Inflammatory macrophage (primary cell): ENCODE measurements around the gene OPCML.

Experiments used
- DNase-seq, 2 donors: peaks; one replicate each; pipeline ENCODE4 v3.0.0-alpha.2; 2020 to 2022

Gene OPCML

GRCh38 chr11:132520199-132520598 lies 1012.1 kb downstream of the OPCML start:
- DNase-seq, result no peak

- DNase-seq, result no peak
These were observed 1013.0 kb downstream of the OPCML start for GRCh38 chr11:132519241-132519815.

GRCh38 chr11:132504501-132505041 lies 1027.7 kb downstream of the OPCML start:
- DNase-seq, result no peak

GRCh38 chr11:132501356-132501755 lies 1030.9 kb downstream of the OPCML start:
- no peak for DNase-seq

DNA sequence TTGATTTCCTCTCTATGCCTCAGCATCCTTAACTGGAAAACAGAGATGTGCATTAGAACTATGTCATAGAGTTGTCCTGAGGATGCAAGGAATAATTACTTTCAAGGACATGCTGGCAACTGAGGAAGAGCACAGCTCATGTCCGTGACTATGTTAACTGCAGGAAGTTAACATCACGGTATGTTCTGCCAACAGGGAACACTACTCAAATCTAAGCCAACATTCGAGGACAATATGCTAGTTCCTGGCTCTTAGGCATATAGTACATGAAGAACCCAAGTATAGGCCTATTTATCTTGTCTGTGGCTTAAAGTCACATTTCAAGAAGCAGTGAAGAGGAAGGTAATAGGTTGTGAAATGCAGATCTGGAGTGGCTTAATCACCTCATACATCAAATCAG lies 1032.6 kb downstream of the OPCML start:
- no peak for DNase-seq

- DNase-seq, result no peak
These were observed 1036.0 kb downstream of the OPCML start for GRCh38 chr11:132496341-132496740.

- DNase-seq, result no peak
These were observed 1038.5 kb downstream of the OPCML start for GRCh38 chr11:132493801-132494200.

DNA sequence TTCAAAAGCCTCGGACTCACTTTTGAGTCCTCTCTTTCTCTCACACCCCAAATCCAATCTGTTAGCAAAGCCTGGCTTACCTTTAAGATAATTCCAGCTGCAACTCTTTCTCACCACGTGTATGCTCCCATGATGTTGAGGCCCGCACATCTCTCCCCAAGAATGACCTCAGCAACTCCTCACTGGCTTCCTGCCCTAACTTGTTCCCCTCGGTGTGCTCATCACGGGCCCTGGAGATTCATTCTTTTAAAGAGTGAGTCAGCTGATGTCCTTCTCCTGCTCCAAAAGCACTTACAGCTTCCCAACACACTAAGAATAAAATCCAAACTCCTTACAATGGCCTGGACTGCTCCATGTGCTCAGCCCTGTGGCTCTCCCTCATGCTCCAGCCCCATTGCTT lies 1041.3 kb downstream of the OPCML start:
- no peak for DNase-seq

DNA sequence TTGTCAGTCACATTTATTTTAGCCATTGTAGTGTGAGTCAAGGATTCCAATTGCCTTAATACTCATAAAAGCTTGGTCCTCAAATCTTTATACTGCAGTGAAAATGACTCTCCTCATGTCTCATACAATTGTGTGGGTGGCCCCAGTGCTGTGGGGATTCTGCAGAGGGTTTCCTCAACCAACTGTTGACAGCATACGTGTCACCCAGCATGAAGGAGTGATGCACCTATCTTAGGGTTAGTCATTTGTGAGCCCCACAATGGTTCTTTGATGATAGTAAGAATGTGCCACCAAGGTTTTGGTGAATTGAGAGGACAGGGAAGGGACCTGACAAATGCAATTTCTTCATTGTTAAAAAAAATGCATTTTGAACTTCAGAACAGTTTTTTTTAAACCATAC lies 1046.2 kb downstream of the OPCML start:
- no peak for DNase-seq

DNA sequence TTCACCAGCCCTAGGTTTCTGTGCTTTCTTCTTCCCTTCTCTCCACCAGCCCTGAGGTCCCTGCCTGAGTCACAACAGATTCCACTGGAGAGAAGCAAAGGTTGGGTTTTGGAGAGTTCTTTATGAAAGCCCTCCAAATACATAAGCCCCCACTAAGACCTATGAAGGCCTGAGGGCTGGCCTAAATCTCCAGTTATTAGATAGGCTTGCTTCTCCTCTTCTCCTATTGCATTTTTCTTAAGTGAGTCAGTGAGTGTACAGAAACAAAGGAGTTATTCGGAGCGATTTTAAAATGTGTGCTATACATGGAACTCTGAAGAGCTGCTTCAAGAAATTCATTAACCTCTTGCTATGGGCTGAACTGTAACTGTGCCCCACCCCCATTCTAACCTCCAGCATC lies 1057.3 kb downstream of the OPCML start:
- no peak for DNase-seq

DNA sequence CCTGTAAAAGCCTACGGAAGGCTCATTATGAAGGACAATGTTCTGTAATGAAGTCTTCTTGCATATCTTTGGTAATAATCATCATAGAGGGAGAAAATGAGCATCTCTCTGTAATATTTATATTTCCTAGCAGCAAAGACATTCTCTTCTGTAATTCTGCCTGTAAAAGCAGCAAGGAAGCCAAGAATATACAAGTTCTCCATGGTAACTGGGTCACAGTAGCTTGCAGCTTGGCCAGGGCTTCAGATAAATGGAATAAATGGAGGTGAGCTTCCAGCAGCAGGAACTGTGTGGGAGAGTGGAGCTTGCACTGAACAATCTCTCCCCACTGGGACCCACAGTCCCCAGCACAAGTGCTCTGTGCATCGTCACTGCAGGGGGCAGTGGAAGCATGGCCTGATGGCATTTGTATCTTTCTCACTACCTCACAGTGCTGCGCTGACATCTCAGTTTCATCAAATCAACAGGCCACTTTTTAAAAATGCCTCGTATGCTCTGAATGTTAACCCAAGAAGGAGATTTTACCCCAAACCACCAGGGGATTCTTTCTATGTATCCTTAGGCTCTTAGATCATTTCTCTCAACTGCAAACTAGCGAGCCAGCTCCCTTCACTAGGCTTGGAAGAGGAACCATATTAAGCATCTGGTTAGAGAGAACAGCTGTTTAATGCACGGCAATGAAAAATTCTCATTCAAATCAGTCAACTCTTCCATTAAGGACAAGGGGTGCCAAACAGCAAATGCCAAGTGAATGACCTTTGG lies 1059.7 kb downstream of the OPCML start:
- DNase-seq, result no peak

- no peak for DNase-seq
These were observed 1060.8 kb downstream of the OPCML start for GRCh38 chr11:132471466-132471865.

DNA sequence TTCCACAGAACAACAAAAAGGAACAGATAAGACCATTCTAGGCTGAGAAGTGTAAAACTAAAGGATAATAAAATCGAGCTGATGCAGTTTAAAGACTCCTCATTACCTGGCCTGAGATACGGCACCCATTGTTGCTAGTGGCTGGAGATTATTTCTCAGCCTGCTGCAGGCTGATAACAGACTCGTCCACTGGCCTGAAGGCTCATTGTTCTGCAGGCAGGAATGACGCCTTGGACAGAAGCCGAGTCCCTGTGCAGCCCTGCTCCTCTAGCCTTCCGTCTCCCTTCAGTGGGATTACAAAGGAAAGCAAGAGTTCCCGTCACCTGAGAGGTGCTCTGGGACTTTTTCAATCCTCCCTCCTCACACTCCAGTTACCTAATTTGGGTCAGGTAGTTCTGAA lies 1065.3 kb downstream of the OPCML start:
- DNase-seq, result no peak

GRCh38 chr11:132464939-132465338 lies 1067.4 kb downstream of the OPCML start:
- no peak for DNase-seq

DNA sequence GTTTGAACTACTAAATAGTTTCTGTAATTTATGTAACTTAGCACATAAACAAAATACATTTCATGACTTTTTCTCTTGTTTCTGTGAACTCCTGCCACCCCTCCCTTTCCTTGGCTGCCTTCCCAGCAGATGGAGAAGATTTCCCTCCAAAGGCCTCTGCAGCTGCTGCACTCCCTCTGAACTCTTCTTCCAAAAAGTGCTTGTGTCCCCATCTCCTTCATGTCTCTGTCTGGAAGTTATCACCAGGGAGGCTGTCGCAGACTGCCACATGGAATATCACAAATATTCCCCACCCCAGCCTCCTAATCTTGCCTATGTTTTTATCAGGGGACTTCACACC lies 1068.3 kb downstream of the OPCML start:
- no peak for DNase-seq

DNA sequence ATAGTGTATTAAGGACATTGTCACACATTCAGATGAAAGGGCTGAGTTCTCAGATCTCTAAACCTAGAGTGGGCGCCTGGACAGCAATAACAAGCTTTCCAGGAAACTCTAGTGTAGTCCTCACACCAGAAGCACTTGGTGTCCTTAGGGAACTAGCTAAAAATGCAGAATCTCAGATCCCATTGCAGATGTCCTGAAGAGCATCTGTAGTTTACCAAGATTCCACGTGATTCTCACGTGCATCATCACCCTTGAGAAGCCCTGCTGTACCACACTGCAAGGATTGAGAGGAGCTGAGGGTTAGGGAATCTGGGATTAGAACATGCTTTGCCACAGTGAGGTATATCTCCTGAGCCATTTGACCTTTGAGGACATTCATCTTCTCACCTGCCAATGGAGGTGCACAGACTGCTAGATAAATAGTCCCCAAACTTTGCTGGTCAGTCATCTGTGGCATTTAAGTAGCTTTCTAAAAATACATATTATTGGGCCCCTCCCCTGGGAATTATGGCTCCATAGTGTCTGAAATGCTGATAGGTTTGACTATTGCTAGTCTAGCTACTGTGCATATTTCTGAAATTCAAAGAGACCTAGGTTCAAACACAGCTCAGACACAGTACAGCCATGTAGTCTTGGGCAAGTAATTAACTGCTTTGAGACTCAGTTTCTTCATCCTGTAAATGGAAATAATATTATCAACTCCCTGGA lies 1068.9 kb downstream of the OPCML start:
- DNase-seq, result no peak

DNA sequence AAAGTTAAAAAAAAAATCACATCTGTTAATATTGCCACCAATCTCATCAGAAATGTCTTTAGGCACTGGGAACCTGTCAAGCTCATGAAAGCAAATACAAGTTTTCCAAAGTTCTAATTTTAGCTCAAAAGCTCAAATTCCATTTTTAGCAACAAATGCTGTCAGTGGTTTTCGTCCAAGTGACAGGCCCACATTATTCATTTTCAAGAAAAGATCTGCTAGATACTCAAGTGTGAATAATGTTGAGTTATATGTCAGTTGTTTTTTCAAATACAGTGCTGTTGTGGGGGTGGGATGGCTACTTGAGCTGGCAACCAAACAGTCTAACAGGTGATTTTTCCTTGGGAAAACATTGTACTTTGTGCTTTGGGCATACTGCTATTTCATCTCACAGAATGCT lies 1072.6 kb downstream of the OPCML start:
- no peak for DNase-seq

GRCh38 chr11:132457445-132457844 lies 1074.9 kb downstream of the OPCML start:
- DNase-seq, result no peak

DNA sequence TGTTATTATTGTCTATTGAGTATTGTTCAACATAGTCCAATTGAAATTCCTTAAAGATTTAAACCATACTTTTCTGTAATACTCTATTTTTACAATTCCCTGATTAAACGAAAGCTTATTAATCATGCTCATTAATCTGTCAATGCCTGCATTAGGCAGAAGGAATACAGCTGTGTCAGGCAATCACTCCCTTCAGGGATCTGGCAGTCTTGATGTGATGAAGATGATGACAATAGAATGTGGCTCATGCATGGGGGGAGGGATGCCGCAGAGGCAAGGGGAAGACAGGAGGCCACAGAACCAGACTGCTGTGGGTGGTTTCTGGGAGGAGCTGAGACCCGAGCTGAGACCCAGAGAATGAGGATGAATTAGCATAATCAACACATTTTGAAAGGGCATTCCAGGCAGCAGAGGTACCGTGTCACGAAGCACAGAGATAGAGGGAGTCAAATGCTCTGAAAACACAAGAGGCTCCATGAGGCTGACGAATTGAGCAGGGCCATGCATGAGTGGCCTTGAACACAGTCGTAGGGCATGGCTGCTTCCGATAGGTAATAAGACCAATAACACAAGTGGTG lies 1075.5 kb downstream of the OPCML start:
- no peak for DNase-seq

DNA sequence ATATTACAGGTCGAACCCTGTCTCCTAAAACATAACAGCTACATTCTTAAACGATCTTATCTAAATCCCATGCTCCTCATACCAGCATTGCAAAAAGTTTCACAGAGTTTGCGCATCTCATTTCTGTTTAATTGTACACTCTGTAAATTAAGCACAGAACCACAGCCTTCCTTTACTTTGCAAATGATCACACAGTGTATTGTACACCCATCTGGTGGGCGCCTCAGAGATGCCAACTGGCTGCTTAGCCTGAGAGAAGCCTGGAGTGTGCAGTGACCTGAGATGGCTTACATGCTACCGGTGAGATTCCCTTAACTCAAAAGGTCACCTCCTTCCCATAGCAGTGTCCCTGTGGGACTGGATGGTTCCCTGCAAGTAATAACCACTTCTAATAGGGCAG lies 1077.3 kb downstream of the OPCML start:
- no peak for DNase-seq

DNA sequence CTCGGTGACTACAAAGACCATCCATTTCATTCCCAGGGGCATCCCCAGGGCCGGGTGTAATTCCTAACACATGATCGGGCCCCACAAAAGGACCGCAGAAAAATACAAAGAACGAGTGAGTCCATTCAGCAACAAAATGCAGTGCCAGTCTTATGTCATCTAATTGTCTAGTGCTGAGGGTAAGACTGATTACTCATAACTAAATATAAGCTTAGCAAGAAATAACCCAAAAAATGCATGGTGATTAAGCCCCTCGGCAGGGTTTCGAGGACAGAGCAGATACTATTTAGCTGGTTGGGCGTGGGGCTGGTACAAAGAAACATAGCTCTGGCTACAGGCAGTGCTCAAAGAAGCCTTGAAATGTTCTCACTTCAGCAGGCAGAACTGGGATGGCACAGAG lies 1078.9 kb downstream of the OPCML start:
- no peak for DNase-seq

DNA sequence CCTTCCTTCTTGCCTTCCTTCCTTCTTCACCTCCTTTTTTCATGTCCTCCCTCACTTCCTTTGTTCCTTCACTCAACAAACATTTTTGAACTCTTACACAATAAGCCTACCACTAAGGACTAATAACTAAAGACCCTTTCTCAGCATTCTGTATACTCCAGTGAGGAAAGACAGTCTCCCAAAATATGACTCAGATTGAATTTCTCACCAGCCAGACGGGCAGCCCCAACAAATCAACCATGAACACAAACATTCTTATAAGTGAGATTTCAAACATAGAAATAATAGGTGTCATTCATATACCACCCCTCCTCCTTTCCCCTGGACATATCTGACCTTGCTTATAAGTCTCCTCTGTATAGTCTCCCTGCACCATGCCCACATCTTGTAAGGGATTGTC lies 1079.7 kb downstream of the OPCML start:
- DNase-seq, result no peak

DNA sequence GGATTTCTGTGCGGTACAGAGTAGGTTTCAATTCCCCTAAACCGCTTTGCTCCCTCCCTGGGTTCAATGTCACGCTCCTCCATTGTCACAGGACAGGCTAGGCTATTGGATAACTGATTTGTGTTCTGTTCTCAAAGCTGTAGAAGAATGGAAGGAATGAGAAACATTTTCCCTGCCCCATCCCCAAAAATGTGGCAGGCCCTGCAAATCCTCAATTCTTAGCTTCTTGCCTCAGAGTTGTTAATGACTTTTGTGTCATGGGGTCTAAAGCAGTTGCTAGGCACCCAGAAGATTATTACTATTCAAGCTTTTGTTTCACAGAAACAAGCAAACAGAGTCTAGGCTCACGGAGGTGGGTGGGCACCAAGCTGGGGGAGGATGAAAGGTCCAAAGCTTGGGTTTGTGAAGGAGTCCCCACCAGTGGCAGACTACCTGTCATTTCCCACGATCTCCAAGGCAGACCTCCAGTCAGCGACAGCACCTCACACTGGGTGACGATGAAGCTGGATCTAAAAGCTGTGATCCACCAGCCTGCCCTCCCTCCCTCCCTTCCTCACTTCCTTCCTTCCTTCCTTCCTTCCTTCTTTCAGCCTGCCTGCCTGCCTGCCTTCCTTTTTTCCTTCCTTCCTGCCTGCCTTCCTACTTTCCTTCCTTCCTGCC lies 1080.2 kb downstream of the OPCML start:
- no peak for DNase-seq
